ENCODE measurements around the gene WSCD2.

WSCD2 gene
- total RNA-seq, result 0 to 0.04 reads per million in 2 experiments

DNA sequence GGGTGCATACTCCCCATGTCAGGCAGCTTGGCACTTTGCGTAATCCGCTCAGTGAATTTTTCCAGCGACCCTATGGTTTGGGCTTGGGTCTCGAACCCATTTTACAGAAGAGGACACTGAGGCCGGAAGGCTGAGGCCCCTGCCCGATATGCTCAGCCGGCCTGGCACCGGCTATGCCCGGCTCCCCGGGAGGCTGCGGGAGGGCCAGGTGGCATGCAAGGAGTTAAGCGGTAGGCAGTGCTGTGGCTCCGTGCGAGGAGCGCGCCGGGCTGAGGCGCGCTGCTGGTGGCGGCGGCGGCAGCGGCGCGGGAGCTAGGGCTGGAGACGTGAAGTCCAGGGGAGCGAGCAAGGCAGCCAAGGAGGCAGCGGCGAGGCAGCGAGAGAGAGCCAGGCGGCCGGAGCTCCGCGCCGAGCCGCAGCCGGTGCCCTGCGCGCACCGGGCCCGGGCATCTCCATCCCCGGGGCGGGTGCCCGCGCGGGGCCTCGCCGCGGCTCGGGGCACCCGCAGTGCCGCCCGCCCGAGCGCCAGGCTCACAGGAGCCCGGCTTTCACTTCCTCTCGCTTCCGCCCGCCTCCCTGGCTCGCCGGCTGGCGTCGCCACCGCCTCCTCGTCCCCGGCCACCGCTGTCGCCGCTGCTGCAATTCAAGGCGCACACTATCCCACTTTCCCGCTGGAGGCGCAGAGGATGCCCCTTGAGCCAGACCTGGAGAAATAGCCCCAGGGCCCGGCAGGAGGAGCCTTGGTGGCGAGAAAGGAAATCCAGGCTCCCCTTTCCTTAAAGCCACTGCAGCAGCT, at the start of gene WSCD2:
Gene WSCD2, plus strand, starts transcription at position 272 of the 796 bp plus-strand sequence. CDS start 66,545 bp downstream, outside the sequence.
- no peak for DNase-seq (ENCODE audit: low read depth)

DNA sequence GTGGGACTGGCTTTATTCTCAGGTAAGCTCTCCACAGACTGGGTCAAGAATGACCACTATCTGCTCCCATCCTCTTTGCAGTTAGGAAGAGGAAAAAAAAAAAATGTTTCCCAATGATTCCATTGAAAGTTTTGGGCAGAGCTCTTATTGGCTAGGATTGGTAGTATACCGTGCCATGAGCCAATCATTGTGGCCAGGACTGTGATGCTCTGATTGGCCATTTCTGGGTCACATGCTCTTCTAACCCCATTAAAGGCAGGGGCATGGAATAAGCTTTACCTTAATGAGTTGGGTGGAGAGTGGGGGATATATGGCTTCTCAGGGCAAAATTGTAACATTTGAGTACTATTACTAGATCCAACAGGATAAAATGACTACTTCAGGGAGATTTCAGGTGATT, 49.4 kb upstream of the WSCD2 start:
- no peak for DNase-seq (ENCODE audit: low read depth)

DNA sequence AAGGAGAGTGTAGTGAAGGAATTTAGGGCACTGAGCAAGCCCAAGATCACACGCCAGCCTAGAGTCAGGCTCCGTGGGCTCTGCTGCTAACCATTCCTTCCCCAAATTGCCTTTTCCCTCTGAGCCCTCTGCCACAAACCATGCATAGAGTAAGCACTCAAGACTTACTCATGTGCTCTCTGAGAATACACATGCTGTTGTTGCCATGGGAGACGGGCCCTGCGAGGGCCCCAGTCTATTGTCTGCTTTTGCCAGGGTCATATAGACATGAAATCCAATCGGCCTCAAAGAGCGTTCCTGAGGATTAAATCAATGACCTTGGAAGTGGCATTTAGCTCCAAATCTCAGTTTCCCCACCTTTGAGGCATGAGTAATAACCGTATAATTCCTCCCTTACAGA, 48.7 kb upstream of the WSCD2 start:
- DNase-seq (ENCODE audit: low read depth), result no peak

DNA sequence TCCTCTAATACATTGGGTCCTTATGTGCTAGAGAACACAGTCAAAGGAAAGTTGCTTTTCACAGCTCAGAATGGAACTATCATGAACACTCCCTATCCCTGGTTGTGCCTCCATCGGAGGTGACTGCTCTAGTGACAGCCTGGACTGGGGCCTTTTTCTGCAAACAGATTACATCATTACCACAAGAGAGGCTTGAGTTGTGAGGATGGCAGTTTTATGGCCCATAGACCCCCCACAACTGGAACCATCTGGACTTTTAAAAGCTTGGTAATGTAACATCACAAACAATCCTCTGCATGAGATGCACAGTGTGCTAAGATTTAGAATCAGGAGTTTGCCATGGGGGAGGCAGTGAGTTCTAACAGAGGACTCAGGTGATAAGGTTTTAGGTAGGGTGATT, 46.6 kb upstream of the WSCD2 start:
- DNase-seq (ENCODE audit: low read depth), result no peak

DNA sequence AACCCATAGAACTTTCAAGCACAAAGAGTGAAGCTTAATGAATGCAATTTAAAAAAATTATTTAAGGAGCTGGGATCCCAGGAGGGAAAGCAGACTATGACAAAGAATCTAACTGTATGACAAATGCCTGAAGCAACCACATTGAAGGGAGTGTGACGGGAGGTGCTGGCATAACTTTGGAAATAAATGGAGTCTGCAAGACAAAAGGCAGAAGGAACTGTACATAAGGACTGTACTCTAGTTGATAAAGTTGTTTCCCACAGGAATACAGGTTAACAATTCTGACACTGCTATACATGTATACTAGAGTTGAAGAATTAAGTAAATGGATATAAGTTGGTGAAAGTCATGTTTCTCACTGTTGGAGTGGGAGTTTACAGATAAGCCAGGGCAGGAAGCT, 41.2 kb upstream of the WSCD2 start:
- DNase-seq (ENCODE audit: low read depth), result no peak

DNA sequence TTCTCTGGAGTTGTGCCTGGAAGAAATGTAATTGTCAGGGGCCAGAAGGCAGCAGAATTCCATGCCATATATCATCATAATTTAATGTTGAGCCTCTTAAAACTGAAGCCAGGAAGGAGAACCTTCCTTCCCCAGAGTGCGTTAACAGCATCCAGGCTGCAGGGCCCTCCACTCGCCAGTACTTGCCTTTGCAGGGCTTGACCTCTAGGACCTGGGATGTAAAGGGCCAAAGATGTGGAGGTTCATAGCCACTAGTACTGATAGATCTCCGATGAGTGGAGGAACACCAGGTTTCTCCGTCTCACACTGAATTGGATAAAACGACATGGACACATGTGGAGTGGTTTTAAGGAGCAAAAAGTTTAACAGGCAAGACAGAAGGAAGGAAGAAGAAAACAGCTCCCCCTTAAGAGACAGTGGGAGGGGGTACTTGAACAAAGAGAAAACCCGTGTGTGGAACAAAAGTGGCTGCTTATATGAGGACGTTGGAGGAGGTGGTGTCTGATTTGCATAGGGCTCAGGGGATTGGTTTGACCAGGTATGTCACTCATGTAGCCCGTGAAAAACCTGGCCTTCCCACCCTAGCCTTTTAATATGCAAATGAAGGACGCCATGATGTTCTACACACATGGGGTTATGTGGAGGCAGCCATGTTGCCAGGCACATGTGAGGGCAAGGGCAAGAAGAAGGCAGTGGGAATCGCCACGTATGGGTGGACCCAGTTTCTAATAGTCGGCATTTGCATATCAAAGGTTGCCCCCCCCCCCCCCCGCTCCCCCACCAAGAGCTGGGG, 38.8 kb upstream of the WSCD2 start:
- DNase-seq (ENCODE audit: low read depth), result no peak

DNA sequence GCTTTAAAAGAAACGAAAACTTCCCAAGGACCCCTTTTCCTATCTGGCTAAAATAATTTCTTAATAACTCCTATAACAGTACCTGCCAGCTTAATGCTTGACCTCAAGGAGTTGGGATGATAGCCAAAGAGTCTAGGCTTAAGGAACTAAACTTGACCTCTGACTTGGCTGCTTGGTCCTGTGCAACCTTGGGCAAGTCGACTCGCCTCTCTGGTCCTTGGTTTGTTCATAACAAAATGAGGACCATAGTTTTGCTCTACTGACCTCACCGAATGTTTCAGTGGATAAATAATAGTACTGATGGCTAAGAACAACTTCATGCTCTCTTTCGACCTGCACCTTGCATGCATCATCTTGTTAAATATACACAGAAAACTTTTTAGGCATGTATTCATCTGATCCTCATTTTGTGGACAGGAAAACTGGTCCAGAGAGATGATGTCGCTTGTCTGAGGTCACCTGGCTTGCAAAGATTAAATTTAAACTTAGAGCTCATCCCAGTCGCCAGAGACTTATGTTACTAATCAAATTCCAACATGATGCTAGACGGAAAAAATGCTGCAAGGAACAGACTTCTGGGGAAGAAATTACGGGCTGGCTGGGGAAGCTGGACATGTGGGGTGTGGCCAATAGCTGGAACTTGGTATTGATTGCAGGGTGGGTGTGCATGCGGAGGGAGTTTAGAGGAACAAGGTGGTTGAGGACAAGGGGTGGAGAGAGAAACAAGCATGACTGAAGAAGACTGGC, 38.0 kb upstream of the WSCD2 start:
- no peak for DNase-seq (ENCODE audit: low read depth)

DNA sequence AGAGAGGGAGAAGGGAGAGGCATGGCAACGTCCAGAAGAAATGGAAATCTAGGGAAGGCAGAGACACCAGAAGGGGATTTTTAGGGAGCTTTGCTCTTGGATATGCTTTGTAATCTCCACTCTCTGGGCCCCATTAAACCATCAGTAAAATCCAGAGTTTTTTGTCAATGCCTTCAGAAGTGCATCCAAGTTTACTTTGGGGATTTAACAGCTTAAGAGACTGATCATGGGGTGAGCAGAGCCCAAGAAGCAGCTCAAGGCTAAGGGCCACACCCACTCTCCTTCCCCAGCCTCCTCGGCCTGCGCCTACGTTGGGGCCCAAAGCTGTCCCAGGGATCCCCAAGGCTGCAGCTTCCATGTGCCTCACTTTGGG, 37.4 kb upstream of the WSCD2 start:
- no peak for DNase-seq (ENCODE audit: low read depth)

DNA sequence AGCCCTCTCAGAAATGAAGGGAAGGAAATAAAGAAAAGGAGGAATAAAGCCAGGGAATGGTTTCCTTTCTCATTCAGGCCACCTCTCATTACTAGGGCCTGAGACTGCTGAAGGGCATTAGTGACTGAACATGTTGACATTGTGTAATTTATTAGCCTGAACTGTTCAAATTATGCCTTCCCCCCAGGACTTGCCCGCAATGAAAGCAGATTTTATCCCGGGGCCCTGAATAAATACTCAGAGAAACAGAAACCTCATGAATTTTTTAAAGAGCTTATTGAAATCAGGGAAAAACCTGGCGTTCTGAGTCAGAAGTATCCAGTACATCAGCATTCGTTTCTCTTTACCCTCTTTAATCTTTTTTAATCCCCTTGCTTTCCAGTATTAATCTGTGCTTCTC, 35.9 kb upstream of the WSCD2 start:
- DNase-seq (ENCODE audit: low read depth), result no peak

DNA sequence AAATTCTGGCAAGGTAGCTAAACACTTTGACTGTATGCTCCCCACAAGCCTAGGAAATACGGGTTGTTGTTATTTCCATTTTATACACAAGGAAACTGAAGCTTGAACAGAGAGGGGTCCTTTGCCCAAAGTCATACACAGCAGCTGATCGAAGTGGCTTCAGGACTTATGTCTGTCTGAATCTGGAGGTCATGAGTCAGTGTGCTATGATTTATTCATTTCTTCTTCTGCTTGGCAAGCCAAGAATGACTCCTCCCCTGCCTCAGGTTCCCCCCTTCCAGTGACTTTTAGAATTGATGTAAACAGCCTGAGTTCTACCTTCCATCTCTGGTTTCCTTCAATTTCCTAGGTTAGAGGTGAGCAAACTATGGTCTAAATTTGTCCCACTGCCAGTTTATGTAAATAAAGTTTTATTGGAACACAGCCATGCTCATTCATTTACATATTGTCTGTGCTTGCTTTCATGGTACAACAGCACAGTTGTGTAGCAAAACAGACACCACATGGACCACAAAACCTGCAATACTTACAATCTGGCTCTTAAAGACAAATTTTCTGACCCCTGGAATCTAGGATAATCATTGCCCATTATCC, 34.9 kb upstream of the WSCD2 start:
- DNase-seq (ENCODE audit: low read depth), result no peak

DNA sequence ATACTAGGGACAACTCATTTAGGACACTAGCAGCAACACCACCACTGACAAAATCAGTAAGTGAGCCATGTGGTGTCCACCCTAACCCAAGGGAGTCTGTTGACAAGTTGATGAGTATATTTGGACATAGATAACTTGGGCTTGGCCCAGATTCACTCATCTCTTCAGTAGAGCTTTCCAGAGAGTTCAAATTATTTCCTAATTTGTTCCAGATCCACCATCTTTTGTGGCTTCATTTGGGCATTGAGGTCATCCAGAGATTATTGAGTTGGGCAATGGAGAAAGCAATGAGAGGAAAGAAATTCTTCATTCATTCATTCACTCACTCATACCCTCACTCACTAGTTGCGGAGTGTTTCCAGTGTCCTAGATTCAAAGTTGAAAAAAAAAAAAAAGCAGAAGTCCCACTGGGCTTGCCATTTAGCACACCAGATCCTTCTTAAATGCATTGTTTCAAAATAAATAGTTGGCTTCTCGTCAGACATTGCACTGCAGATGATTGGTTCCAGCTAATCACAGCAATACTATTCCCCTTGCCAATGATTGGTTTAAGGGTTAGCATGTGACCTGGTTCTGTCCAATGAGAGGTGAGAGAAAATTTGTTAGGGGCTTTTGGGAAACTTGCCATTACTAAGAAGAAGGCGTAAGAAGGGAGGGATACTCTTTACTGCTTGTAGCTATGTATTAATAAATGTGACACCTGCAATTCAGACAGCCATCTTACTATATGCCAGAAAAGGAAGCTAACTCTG, 31.8 kb upstream of the WSCD2 start:
- no peak for DNase-seq (ENCODE audit: low read depth)

DNA sequence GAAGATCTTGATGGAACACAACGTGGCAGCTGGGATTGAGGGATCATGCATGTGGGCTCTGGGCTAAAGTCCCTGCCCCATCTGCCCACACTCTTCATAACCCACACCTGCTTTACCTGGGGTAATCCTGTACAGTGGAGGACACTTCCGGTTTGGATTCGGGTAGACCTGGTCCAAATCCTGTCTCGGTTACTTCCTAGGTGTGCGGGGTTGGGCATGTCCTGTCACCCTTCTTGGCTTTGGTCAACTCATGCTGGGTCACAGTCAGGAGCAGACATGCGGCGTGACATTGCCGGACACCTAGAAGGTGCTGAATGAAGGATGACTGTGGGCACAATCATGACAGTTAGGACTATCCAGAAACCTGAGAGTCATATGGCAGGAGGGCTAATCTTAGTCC, 30.7 kb upstream of the WSCD2 start:
- DNase-seq (ENCODE audit: low read depth), result no peak

DNA sequence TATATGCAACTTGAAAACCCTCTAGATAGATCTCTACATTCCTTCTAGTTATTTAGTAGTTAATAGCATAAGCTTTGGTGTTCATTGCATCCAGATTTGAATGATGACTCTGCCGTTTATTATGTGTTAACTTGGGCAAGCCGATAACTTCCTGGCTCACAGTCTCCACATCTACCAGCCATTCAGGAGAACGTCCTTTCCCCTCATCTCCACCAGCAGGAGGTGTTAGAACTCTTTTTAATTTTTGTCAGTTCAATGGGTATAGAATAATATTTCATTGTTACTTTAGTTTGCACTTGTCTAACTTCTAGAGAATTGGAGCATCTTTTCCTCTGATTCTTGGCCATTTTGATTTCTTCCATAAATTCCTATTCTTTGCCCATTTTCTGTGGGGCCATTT, 30.0 kb upstream of the WSCD2 start:
- no peak for DNase-seq (ENCODE audit: low read depth)

DNA sequence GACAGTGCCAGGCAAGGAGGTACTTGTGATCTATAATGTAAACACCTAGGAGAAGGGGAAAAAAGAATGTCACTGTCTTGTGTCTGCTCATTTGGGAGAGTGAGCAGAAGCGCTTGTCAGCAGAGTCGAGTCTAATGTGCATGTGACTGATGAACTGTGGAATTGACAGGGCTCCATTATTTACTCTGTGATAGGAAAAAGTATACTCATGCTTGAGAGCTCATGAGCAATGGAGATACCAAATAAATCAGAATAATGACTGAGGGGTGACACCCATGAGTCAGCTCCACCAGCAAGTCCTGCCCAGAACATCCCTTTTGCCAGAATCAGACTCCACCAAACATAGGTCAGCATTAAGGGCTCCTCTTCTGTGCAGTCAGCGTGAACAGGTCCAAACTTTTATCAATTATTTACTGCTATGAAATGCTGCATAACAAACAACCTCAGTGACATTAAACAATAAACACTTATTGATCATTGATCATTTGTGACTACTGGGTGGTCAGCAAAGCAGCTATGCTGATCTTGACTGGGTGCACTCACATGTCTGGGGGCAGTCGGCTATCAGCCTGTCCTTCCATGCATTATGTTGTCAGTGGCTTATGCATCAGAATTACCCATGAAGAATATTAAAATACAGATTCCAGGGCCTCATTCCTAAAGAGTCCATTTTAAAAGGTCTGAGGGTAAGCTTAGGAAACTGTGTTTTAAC, 29.2 kb upstream of the WSCD2 start:
- DNase-seq (ENCODE audit: low read depth), result no peak

DNA sequence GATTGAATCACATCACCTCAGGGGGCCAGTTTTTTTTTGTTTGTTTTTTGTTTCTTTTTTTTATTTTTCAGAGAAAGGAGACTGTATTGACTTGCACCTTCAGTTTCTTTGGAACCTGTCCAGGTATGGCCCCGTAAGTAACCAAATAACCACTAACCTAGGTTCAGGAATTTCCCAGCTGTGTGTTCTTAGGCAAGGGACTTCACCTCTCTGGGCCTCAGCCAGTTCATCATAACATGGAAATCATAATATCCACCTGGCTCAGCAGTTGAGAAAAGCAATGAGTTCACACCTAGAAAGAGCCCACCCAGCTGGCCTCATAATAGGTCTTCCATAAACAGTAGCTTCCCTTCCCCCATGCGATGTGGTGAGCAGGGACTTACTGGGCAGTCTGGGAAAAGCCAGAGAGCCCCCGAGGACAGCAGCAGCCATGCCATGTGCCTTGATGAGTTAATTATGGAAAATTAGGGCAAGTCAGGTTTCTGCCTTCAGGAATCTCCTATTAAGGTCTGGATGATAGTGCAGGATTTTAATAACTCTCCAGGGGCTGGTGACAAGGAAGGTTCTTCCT, 27.4 kb upstream of the WSCD2 start:
- no peak for DNase-seq (ENCODE audit: low read depth)

DNA sequence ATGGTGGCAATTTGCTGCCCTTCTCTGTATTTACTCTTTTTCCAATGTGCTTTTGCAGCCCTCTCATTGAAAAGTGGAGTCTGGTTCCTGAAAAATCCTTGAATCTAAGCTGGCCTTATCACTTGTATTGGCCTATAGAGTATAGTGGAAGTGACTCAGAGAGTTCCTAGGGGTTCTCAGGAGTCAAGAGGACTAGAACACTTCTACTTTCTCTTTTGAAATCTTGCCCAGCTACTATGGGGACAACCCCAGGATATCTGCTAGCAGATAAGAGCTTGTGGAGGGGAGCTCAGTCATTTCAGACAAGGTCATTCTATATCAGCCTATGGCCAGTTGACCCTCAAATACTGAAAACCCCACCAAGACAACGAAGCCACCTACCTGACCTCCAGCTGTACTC, 26.7 kb upstream of the WSCD2 start:
- DNase-seq (ENCODE audit: low read depth), result no peak

DNA sequence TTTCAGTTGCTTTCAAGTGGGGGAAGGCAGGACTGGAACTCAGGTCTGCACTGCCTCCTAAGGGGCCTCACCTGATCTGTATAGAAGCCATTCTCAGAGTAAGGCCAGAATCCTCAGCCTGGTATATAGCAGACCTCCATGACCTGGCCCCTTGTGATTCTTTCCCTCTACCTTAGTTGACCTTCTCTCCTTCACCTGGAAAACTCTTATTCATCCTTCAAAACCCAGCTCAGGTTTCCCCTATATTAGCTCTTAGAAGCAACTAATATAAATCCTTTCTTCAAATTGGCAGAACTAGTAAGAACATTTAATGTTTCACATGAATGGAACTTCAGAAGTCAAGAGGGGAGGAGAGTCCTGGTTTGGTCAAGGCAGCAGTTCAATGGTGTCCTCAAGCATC, 26.0 kb upstream of the WSCD2 start:
- no peak for DNase-seq (ENCODE audit: low read depth)

DNA sequence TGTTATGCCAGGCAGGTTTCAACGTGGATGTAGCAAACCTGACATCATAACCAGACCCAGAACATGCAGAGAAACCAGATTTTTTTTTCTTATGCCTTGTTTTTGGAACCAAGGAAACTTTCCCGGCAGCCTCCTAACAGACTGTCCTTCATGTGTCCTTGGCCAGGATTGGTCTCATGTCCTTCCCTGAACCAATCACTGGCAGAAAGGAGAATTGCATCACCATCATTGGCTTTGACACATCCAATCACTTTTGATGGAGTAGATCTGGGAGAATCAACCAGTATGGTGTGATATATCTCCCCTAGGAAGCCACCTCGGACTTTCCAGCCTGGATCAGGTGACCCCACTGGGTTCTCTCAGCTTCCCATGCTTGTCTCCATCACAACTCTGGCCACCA, 25.6 kb upstream of the WSCD2 start:
- no peak for DNase-seq (ENCODE audit: low read depth)

DNA sequence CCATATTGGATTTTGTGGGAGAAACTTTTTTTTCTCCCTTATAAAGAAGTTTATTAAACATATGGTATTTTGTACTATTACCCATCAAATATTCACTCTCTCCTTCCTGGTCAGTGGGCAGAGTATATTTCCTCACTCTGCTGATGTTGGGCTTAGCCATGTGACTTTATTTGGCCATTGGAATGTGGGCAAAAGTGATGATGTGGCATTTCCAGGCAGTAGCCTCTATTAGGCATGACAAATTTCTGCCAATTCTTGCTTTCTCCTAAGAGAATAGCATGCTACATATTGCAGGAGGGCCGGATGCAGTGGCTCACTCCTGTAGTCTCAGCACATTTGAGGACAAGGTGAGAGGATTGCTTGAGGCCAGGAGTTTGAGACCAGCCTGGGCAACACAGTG, 24.4 kb upstream of the WSCD2 start:
- no peak for DNase-seq (ENCODE audit: low read depth)

DNA sequence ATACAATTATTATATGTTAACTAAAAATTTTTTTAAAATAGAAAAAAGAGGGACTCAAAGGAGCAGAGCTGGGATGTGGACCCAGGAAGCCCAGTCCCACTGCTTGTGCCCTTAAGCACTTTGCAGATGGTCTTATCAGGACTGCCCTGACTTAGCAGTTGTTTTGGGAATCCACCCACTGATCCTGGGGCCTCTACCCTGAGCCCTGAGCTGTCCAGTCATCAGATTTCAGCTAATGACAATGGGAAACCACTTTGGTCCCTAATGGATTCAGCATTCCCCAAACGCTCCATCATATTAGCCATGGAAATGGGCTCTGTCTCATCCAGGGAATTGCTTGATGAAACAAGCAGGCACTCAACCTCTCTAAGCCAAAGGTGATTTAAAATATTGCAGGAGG, 22.5 kb upstream of the WSCD2 start:
- DNase-seq (ENCODE audit: low read depth), result no peak

DNA sequence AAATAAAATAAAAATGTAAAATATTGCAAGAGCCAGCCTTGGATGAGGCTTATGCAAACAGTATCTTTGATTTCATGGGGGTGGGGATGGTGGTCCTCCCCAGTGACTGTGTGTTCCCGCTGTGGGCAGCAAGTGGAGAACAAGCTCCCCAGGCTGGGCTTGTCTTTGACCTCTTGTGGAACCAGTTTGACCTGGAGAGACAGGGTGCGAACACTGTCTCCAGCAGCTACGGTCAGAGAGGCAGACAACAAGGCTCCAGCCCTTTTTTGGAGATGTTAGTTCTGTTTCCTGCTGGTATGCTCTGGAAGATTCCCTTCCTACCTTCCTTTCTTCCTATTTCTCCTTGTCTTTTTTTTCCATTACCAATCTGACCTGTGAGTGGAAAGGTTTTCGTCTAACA, 21.8 kb upstream of the WSCD2 start:
- DNase-seq (ENCODE audit: low read depth), result no peak

Data from T follicular helper cell (primary cell).